Measurements from ENCODE around the gene COX7A2.
A peak's percentile ranks its signal among the peaks of the same experiment; 100 is the strongest.

The COX7A2 gene

GRCh38 chr6:75243333-75244062, at the start of gene COX7A2:
COX7A2 (minus strand) TSS chr6:75243801; CDS start chr6:75243734, 67 bp downstream.
- DNase-seq, result peak; percentile 78

GRCh38 chr6:75292555-75292954, 49.0 kb upstream of the COX7A2 start:
- DNase-seq, result no peak

- no peak for DNase-seq
Measured at GRCh38 chr6:75291744-75292143, 48.1 kb upstream of the COX7A2 start.

- DNase-seq, result no peak
Measured at GRCh38 chr6:75291331-75291730, 47.7 kb upstream of the COX7A2 start.

GRCh38 chr6:75290136-75290945, 46.7 kb upstream of the COX7A2 start:
- no peak for DNase-seq

- DNase-seq, result no peak
Measured at GRCh38 chr6:75288023-75288422, 44.4 kb upstream of the COX7A2 start.

- DNase-seq, result no peak
Measured at GRCh38 chr6:75287424-75287823, 43.8 kb upstream of the COX7A2 start.

GRCh38 chr6:75286955-75287354, 43.4 kb upstream of the COX7A2 start:
- no peak for DNase-seq

- DNase-seq, result no peak
Measured at GRCh38 chr6:75285283-75285639, 41.7 kb upstream of the COX7A2 start.

- DNase-seq, result peak; percentile 96 to 97
Measured at GRCh38 chr6:75284632-75285282, 41.2 kb upstream of the COX7A2 start, which contains the start of gene TMEM30A. TMEM30A (minus strand) TSS chr6:75284792; CDS start chr6:75284638, 154 bp downstream.

GRCh38 chr6:75283907-75284631, 40.5 kb upstream of the COX7A2 start:
- peak; percentile 6 to 14 for DNase-seq

GRCh38 chr6:75282706-75283105, 39.1 kb upstream of the COX7A2 start:
- no peak for DNase-seq

- DNase-seq, result no peak
Measured at GRCh38 chr6:75281653-75282052, 38.1 kb upstream of the COX7A2 start.

- DNase-seq, result no peak
Measured at GRCh38 chr6:75280131-75280855, 36.7 kb upstream of the COX7A2 start.

GRCh38 chr6:75279418-75279817, 35.8 kb upstream of the COX7A2 start:
- no peak for DNase-seq

- DNase-seq, result no peak
Measured at GRCh38 chr6:75278474-75279077, 35.0 kb upstream of the COX7A2 start.

GRCh38 chr6:75275067-75275466, 31.5 kb upstream of the COX7A2 start:
- DNase-seq, result no peak

GRCh38 chr6:75273009-75273408, 29.4 kb upstream of the COX7A2 start:
- DNase-seq, result no peak

- DNase-seq, result no peak
Measured at GRCh38 chr6:75272145-75272840, 28.7 kb upstream of the COX7A2 start.

- DNase-seq, result no peak
Measured at GRCh38 chr6:75268988-75269354, 25.4 kb upstream of the COX7A2 start.

Data from activated CD4-positive, alpha-beta T cell treated with anti-CD3 and anti-CD28 coated beads for 4 hours (primary cell).